GM23248 (cell line): ENCODE measurements around the gene EXTL1.

Experiments used
- EZH2 ChIP-seq: fragments of 200-600 bp; sonication (generic); IDR thresholded peaks from 2 replicates; pipeline ENCODE4 v1.6.1; 2018; ENCODE audit warnings: antibody characterized with exemption, mild to moderate bottlenecking; ENCODE audit not compliant: insufficient read depth, poor library complexity, severe bottlenecking
- EZH2phosphoT487 ChIP-seq: fragments of 200-600 bp; sonication (generic); IDR thresholded peaks from 2 replicates; pipeline ENCODE4 v1.6.1; 2018; ENCODE audit warnings: antibody characterized with exemption, moderate library complexity, mild to moderate bottlenecking, low read depth; ENCODE audit not compliant: insufficient read depth

DNA sequence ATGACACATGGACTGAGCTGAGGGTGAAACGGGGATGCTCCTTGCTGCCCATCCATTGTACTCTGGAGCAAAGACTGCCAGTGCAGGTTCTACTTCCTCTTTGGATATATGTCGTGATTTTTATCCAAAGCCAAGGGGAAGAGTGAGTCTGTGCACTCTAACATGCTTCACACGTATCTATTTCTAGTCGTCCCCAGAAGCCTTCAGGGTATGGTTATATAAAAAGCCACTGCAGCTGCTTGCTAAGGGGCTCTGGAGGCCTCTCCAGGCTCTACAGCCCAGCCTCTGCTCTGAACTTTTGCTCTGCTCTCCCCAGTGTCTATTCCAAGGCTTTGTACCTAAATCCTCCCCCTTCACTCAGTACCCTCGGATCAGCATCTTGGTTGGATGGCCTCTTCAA, 43.8 kb upstream of the EXTL1 start:
- TF ChIP-seq EZH2phosphoT487, result no peak
- TF ChIP-seq EZH2, result no peak
